Urinary bladder (tissue), 4 donors: Measurements from ENCODE around the gene YPEL2. TPM values are rescaled to one million over a fixed set of nuclear protein-coding genes. Genes with fewer than 3 reads are reported as not detected.
"Not testable (repeated sequence)": the region's sequence is repeated elsewhere in the genome, so short reads cannot be mapped to it uniquely, and the experiment has no call there.

ENCODE experiments used
- DNase-seq: peaks from one replicate; pipeline ENCODE4 v3.0.0-alpha.2; 2015; ENCODE audit errors: extremely low spot score
- H3K27ac ChIP-seq: one replicate; pipeline ENCODE4 v1.5.1; 2013; ENCODE audit warnings: low read depth, mild to moderate bottlenecking, moderate library complexity
- H3K36me3 ChIP-seq: one replicate; pipeline ENCODE4 v1.6.1; 2013; ENCODE audit warnings: mild to moderate bottlenecking, moderate library complexity; ENCODE audit not compliant: insufficient read depth
- H3K4me1 ChIP-seq: one replicate; pipeline ENCODE4 v1.6.1; 2013; ENCODE audit warnings: mild to moderate bottlenecking, moderate library complexity; ENCODE audit not compliant: insufficient read depth
- H3K4me3 ChIP-seq: one replicate; pipeline ENCODE4 v1.5.1; 2013; ENCODE audit warnings: low read depth, low read length
- WGBS: extraction: QIAGEN DNeasy Blood & Tissue Kit; methylation state at CpG from one replicate; pipeline ENCODE4 v1.1.7; 2013; 5-methylcytosine and 5-hydroxymethylcytosine counted together
- polyA plus RNA-seq: library from polyadenylated mRNA; stranded (reverse); fragments of 200-250 nt; gene quantifications from one replicate; pipeline ENCODE4 v1.2.3, GENCODE V29; 2013
- total RNA-seq: library from RNA; depleted of rRNA; stranded (reverse); fragments of >200 nt; gene quantifications from one replicate; pipeline ENCODE4 v1.2.3, GENCODE V29; 2014
- donor health status: healthy with polysubstance abuse.
- donor health status: healthy.

The YPEL2 gene
- total and polyA plus RNA-seq, 2 donors: 16.0 to 28.4 TPM

DNA sequence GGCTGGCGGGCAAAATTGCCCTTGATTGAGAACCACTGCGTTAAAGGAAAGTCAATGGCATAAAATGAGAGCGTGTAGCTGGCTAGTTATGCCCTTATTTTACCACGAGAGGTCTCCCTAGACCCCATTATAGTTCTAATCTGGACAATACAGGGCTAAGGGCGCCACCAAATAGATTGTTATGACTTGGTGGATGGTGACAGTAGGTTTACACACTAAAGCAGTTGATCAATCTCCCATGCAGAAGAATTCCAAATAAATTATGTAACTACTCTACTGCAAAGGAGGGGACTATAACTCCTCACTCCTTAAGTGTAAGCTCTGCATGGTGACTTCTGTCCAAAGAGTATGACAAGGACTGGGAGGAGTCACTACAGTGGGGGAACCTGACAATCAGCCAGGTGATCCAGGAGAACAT lies 20.4 kb upstream of the YPEL2 start:
- H3K4me1 ChIP-seq: no peaks in the 10 kb centered on the region
- H3K4me3 ChIP-seq: no peak overlapping the region
- H3K27ac ChIP-seq: no peak overlapping the region
- DNase-seq: no peak
- 2% methylated on average over 5 of the region's 5 CpGs for WGBS
- no peaks in the 10 kb centered on the region for H3K36me3 ChIP-seq

DNA sequence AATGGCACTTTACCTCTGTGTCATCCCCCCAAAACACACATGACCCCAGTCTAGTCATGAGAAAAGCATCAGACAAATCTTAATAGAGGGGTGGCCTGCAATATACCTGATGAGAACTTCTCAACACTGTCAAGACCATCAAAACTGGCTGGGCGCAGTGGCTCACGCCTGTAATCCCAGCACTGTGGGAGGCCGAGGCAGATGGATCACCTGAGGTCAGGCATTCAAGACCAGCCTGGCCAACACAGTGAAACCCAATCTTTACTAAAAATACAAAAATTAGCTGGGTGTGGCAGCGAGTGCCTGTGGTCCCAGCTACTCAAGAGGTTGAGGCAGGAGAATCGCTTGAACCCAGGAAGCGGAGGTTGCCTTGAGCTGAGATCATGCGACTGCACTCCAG lies 19.9 kb upstream of the YPEL2 start:
- H3K36me3 ChIP-seq, H3K27ac ChIP-seq, DNase-seq, H3K4me1 ChIP-seq, H3K4me3 ChIP-seq: not testable (repeated sequence)
- WGBS: 91% methylated on average over 7 of the region's 7 CpGs

DNA sequence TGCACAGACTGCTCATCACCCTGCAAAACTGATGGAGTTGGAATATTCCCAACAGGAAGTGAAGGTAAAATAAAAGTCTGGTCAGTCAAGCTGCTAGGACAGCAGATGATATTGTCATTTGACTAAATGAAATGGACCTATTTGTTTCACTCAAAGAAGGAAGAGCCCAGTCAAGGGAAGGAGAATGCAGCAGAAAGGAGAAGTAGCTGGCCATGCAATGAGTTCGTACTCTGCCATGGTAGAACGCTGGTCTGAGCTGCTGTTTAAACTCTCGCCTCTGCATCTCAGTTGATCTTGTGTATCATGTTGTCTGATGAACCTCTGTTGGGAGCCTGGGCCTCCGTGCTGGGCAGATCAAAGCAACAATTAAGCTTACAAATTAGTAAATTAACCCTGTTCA lies 15.6 kb upstream of the YPEL2 start:
- no peak overlapping the region for H3K4me3 ChIP-seq
- DNase-seq: no peak
- no peaks in the 10 kb centered on the region for H3K36me3 ChIP-seq
- H3K4me1 ChIP-seq: no peaks in the 10 kb centered on the region
- WGBS: 70% methylated on average over 4 of the region's 4 CpGs
- no peak overlapping the region for H3K27ac ChIP-seq

DNA sequence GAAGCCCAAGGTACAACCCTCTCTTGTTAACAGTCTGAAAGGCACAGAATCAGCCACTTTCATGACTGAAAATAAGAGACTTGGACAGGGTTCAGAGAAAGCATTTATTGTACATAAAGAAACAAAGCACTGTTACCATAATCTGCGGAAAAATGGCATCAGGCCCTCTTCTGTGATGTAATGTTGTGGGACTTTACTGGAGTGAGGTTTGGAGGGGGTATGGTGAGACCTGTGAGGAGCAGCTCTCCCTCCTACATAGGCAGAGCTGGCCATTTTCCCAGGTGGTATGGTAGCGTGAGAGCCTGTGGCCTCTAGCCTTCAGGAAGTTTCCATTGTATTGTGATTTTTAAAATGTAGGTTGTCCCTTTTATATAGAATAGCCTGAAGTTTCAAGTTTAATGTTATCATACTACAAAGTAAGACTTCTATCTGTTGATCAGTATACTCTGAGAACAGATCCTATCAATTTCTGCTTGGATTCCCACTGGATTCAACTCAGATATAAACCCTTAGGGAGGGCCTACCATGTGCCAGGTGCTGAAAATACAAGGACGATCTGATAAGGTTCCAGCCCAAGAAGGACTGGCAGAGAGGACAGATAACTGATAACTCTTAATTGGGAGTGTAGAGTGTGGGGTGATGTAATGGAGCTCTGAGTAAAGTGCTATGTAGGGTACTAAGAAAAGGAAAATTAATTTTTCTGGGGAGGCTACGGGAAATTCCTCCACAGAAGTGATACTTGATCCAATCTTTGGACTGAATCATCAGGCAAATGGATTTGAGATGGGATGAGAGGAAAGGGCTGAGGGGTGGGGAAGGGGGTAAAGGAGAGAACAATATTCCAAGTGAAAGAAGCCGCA lies 4.1 kb upstream of the YPEL2 start:
- no peak overlapping the region for H3K4me3 ChIP-seq
- H3K27ac ChIP-seq: no peak overlapping the region
- H3K4me1 ChIP-seq: no peaks in the 10 kb centered on the region
- no peaks in the 10 kb centered on the region for H3K36me3 ChIP-seq
- 72% methylated on average over 5 of the region's 5 CpGs for WGBS
- DNase-seq: no peak

DNA sequence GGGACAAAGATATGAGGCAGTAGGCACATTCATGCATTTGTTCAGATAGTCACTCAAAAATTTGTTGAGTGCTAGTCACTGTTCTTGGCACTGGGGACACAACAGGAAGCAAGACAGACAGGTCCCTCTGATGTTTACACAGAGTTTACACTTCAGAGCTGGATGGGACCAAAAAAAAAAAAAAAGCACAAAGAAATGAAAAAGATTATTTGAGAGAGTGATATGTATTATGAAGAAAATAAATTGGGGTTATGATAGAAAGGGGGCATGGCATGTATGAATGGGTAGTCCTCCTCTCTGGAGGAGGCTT lies 3.5 kb upstream of the YPEL2 start:
- DNase-seq: no peak
- Histone ChIP-seq H3K4me3 (no peak overlapping the region), H3K27ac (no peak overlapping the region), H3K4me1 (no peaks in the 10 kb centered on the region), H3K36me3 (no peaks in the 10 kb centered on the region)

DNA sequence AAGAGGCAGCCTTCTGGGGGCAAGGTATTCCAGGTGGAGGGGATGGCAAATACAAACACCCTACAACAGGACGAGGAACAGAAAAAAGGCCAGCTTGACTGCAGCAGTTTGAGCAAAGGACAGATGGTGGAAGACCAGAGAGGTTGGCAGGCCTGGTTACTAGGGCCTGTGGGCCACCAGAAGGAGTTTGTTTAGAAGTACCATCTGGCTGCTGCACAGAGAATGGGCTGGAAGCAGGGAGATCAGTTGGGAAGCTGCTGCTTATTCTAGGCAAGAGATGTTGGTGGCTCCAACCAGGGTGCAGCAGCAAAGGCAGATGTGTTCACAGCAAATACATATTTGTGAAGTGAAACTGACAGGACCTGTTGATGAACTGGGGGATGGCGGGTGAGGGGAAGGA lies 2.9 kb upstream of the YPEL2 start:
- no peak for DNase-seq
- Histone ChIP-seq H3K4me1 (no peaks in the 10 kb centered on the region), H3K4me3 (no peak overlapping the region), H3K36me3 (no peaks in the 10 kb centered on the region), H3K27ac (no peak overlapping the region)
- 81% methylated on average over 2 of the region's 2 CpGs for WGBS

DNA sequence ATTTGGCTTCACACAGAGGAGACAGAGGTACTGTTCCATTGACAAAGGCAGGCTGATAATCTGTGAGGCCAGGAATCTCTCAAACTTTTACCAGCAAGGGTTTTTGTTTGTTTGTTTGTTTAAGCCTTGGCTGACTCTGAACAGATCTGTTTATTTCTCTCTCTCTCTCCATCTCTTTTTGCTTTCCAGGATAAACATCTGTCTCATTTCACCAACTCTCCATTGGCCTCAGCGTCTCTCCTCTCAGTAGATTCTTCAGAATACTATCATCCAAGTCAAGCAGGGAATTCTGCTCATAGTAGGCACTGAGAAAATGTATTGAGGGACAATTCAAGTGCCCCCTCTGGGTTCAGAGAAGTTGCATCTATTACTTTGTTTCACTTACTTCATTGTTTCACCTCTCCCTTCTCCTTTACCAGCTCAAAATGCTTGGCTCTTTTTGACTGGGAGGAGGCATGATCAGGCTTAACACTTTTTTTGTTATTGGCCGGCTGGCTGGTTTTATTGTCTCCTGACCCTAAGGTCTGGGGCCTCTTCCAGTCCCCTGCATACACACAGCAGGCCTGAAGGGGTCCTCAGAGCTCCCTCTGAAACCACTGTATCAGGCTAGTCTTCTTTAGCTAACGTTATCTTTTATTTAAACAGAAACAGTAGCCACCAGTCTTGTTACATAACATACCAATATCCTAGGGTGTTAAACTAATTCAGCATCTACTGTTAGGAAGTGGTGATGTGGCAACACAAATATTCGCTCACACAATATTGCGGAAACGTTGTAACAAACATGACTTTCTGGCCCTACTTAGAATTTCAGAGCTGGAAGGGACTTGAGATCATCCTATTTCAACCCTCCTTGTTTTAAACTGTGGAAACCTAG lies 2.0 kb upstream of the YPEL2 start:
- Histone ChIP-seq H3K4me3 (no peak overlapping the region), H3K27ac (peak overlapping the region; percentile 27), H3K4me1 (no peaks in the 10 kb centered on the region), H3K36me3 (no peaks in the 10 kb centered on the region)
- WGBS: 6% methylated on average over 6 of the region's 6 CpGs
- no peak for DNase-seq

DNA sequence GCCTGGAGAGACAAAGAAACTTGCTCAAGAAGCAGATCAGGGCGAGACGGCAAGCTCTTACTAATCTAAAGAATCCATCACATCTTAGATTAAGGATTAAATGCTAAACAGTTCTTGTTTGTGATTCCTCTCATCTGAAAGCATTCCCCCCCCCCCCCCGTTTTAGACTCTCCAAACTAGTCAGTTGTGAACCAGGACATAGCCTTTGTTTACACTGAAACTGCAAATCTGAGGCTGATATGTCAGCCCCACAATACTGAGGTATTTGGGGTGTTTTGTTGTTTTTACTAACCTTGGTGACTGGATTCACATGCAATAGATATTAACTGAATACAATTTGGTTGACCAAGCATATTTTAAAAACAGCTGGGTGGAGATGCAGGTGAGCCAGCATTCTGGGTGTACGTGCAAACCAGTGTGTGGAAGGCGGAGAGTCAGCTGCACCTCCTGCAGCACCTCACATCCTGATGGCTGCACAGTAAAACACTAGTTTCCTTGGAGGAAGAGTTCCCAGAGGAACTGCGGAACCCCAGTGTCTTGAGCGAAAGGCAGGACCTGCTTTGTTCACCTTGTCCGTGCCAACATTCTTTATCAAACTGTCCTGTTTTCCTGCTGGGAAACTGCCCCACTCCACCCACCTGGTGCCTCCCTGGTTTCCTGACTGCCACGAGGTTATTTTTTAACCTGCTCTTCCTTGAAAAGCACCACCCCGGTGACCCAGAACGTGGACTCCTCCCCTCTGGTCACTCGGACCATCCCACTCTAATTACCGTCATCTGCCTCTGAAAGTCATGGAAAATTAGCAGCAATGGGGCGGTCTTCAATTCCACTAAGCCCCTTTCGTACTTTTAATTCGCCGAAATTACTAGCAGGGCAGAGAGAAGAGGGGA lies 1.2 kb upstream of the YPEL2 start:
- no peak overlapping the region for H3K4me3 ChIP-seq
- H3K27ac ChIP-seq: peak overlapping the region; percentile 27
- DNase-seq: no peak
- H3K4me1 ChIP-seq: no peaks in the 10 kb centered on the region
- H3K36me3 ChIP-seq: no peaks in the 10 kb centered on the region
- WGBS: 24% methylated on average over 17 of the region's 17 CpGs

DNA sequence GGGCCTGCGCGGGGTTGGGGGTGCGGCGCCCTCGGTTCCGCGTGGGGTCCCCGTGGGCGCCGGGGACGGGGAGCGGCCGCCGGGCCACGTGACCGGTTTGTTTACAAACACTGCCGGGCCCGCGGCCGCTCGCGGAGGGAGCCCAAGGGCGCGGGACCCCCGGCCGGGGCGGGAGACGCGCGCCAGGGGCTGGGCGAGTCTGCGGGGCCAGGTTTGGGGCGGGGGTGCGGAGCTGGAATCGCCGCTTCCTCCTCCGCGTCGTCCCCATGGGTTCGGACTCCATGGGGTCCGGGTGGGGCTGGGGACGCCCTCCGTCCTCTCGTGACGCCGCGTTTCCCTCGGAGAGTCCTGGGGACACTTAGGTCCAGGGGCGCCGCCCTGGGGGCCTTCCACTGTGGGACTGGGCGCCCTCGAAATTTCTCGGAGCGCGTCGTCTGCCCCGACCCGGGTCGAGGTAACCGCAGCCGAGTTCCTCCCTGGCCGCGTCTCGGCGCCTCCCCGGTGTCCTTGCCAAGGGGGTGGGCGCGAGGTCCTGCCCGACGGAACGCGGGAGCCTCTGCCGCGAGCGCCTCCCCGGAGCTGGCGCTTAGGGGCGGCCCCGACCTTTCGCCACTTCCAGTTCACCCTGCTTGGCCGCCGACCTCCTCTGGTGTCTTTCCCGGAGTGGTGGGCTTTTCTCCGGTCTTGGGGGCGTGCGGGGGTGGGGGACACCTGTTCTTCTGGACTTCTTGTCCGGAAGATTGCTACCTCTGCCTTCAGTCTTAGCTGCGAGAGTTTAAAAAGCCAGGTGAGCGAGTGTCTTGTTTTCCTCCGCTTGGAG lies 684 bp downstream of the YPEL2 start:
- no peaks in the 10 kb centered on the region for H3K4me1 ChIP-seq
- WGBS: under 1% methylated on average over 90 of the region's 90 CpGs
- H3K27ac ChIP-seq: peak overlapping the region; percentile 68
- H3K36me3 ChIP-seq: no peaks in the 10 kb centered on the region
- DNase-seq: no peak
- peak overlapping the region; percentile 95 for H3K4me3 ChIP-seq

DNA sequence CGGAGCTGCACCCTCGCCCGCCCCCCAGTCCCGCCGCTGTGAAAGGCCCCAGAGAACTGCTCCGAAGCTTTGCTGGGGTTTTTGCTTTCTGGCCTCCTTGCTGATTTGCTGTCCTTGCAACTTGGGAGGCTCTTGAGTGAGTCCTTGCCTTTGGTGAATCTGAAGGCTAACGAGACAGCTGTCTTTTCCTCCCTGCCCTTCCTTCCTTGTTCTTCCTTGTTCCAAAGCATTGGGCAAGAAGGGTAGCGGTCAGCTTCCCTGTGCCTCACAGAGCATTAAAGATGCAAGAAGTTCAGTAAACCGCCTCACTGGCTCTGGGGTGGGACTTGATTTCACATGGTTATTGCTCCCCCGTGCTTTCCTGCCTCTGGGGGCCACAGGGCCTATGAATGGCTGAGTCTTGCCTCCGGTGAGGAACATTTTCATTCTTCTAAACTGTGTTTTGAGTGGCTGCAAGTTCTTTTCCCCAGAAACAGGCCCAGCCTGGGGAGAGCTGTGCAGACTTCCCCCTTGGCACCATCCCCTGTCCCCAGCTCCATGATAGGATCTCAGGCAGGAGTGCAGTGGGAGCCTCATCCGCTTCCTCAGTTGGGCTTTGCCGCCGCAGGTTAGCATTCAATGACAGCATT lies 1.4 kb downstream of the YPEL2 start:
- DNase-seq: no peak
- no peaks in the 10 kb centered on the region for H3K36me3 ChIP-seq
- 14% methylated on average over 14 of the region's 14 CpGs for WGBS
- no peaks in the 10 kb centered on the region for H3K4me1 ChIP-seq
- peak overlapping the region; percentile 95 for H3K4me3 ChIP-seq
- peak overlapping the region; percentile 24 for H3K27ac ChIP-seq

DNA sequence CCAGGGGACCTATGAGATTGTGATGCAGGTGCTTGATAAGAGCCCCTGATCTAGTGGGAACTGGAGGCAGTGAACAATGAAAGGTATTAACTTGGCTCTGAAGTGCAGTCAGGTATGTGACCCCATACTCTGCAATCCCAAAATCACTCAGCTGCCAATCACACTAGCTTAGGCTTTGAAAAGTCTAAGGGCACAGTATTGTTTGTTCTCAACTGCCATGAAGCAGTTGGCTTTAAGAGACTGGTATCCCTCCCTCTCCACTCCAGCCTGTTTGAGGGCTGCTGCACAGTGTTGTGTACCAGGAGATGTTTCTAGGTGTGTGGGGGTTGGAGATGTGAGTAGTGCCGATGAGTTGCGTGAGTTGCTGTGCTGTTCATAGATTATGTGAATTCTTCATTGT lies 2.4 kb downstream of the YPEL2 start:
- 83% methylated on average over 2 of the region's 2 CpGs for WGBS
- DNase-seq: no peak
- H3K4me1 ChIP-seq: no peaks in the 10 kb centered on the region
- H3K4me3 ChIP-seq: no peak overlapping the region
- no peak overlapping the region for H3K27ac ChIP-seq
- no peaks in the 10 kb centered on the region for H3K36me3 ChIP-seq

DNA sequence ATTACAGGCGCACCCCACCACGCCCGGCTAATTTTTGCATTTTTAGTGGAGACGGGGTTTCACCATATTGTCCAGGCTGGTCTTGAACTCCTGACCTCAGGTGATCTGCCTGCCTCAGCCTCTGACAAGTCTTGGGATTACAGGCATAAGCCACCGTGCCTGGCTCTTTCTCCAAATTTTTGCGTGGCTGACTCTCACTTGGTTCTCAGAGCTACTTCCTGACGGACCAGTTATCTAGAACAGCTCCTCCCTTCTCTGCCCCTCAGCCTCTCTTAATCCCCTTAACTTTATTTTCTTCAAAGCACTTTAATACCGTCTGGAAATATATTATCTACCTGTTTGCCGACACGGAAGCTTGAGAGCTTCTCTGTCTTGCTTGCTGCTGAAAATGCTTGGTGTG lies 4.2 kb downstream of the YPEL2 start:
- WGBS: 77% methylated on average over 10 of the region's 10 CpGs
- no peaks in the 10 kb centered on the region for H3K4me1 ChIP-seq
- no peaks in the 10 kb centered on the region for H3K36me3 ChIP-seq
- no peak overlapping the region for H3K4me3 ChIP-seq
- H3K27ac ChIP-seq: no peak overlapping the region
- DNase-seq: no peak
